Measurements from ENCODE around the gene THUMPD2. TPM values are rescaled to one million over a fixed set of nuclear protein-coding genes. Genes with fewer than 3 reads are reported as not detected.

The THUMPD2 gene
- total RNA-seq, 2 donors from 2014 or later = 8.0 to 8.3 TPM

- no peaks in the 10 kb centered on the region for H3K4me1 ChIP-seq
- TF ChIP-seq CTCF (IDR thresholded peaks at IDR 0.05) = no peak
- intact Hi-C loops (cut with DNase I) = no loop called here
- H3K9ac ChIP-seq (ENCODE audit: low read depth in 2 of 2, low read length in 2 of 2) = no peak overlapping the region
- H3K9me3 ChIP-seq = no peaks in the 10 kb centered on the region
- no peak overlapping the region for H3K27ac ChIP-seq
- no peaks in the 10 kb centered on the region for H3K36me3 ChIP-seq
- H3K27me3 ChIP-seq = no peaks in the 10 kb centered on the region
- no peak for DNase-seq
- no peak overlapping the region for H3K4me3 ChIP-seq
Measured at GRCh38 chr2:39738936-39739335, 40.1 kb downstream of the THUMPD2 start.

GRCh38 chr2:39737661-39738060, 41.4 kb downstream of the THUMPD2 start:
- intact Hi-C loops (cut with DNase I) = no loop called here
- H3K27ac ChIP-seq = no peak overlapping the region
- no peak for TF ChIP-seq CTCF (IDR thresholded peaks at IDR 0.05)
- no peak for DNase-seq
- no peak overlapping the region for H3K9ac ChIP-seq (ENCODE audit: low read depth in 2 of 2, low read length in 2 of 2)
- no peaks in the 10 kb centered on the region for H3K4me1 ChIP-seq
- H3K36me3 ChIP-seq = no peaks in the 10 kb centered on the region
- H3K4me3 ChIP-seq = no peak overlapping the region
- no peaks in the 10 kb centered on the region for H3K9me3 ChIP-seq
- no peaks in the 10 kb centered on the region for H3K27me3 ChIP-seq

GRCh38 chr2:39736640-39737039, 42.4 kb downstream of the THUMPD2 start:
- no peak overlapping the region for H3K27ac ChIP-seq
- no peak overlapping the region for H3K4me3 ChIP-seq
- no peaks in the 10 kb centered on the region for H3K36me3 ChIP-seq
- no peaks in the 10 kb centered on the region for H3K27me3 ChIP-seq
- no peaks in the 10 kb centered on the region for H3K4me1 ChIP-seq
- intact Hi-C loops (cut with DNase I) = no loop called here
- TF ChIP-seq CTCF (IDR thresholded peaks at IDR 0.05) = no peak
- H3K9ac ChIP-seq (ENCODE audit: low read depth in 2 of 2, low read length in 2 of 2) = no peak overlapping the region
- no peaks in the 10 kb centered on the region for H3K9me3 ChIP-seq
- DNase-seq = no peak

- H3K36me3 ChIP-seq = no peaks in the 10 kb centered on the region
- no peaks in the 10 kb centered on the region for H3K27me3 ChIP-seq
- H3K9ac ChIP-seq (ENCODE audit: low read depth in 2 of 2, low read length in 2 of 2) = no peak overlapping the region
- TF ChIP-seq CTCF (IDR thresholded peaks at IDR 0.05) = no peak
- no peak overlapping the region for H3K27ac ChIP-seq
- no peaks in the 10 kb centered on the region for H3K4me1 ChIP-seq
- no peak overlapping the region for H3K4me3 ChIP-seq
- no peaks in the 10 kb centered on the region for H3K9me3 ChIP-seq
- intact Hi-C loops (cut with DNase I) = no loop called here
- DNase-seq = no peak
Measured at GRCh38 chr2:39735648-39736047, 43.4 kb downstream of the THUMPD2 start.

- Histone ChIP-seq H3K27ac (no peak overlapping the region), H3K9ac (ENCODE audit: low read depth in 2 of 2, low read length in 2 of 2) (no peak overlapping the region), H3K4me1 (no peaks in the 10 kb centered on the region), H3K27me3 (no peaks in the 10 kb centered on the region), H3K4me3 (no peak overlapping the region), H3K9me3 (no peaks in the 10 kb centered on the region), H3K36me3 (no peaks in the 10 kb centered on the region)
- no peak for DNase-seq
- TF ChIP-seq CTCF (IDR thresholded peaks at IDR 0.05) = no peak
- intact Hi-C loops (cut with DNase I) = no loop called here
Measured at GRCh38 chr2:39734445-39734844, 44.6 kb downstream of the THUMPD2 start.

Data from colonic mucosa (tissue), 4 donors.